Renal cortex interstitium (tissue), 15 donors: ENCODE results near the gene ZC3H12C. TPM values are rescaled to one million over a fixed set of nuclear protein-coding genes. Genes with fewer than 3 reads are reported as not detected.
"Not testable (repeated sequence)": the region's sequence is repeated elsewhere in the genome, so short reads cannot be mapped to it uniquely, and the experiment has no call there.

ENCODE experiments used
- DNase-seq, 11 donors: peaks; one replicate each; pipeline ENCODE4 v3.0.0-alpha.2; 2013; ENCODE audit warnings: low read depth in 9 of 11, low spot score in 4 of 11; ENCODE audit errors: extremely low read depth in 1 of 11
- long read RNA-seq, 16 experiments: transcript quantifications; one replicate each; lab custom pipeline, GENCODE V29; 2026
- polyA plus RNA-seq, 3 donors: library from polyadenylated mRNA; unstranded; fragments of 120-200 nt; gene quantifications; one replicate each; pipeline ENCODE4 v1.2.1, GENCODE V29; 2013; ENCODE audit not compliant: insufficient read length in 3 of 3

The ZC3H12C gene
- 10 to 100 TPM in 1 of 3 donors, 1 to 10 TPM in 2; 7.3 to 10.8 (median 8.1) TPM for polyA plus RNA-seq
- long read RNA-seq, donor 1, result 0 reads
- long read RNA-seq, donor 2, result 0 reads
- long read RNA-seq, donor 3, full-length matches to known transcripts, result 1 of 1 reads
- long read RNA-seq, donor 3, partial matches to known transcripts, result 0 of 1 reads
- long read RNA-seq, donor 3, other reads (novel, unspliced or antisense), result 0 of 1 reads
- long read RNA-seq, donor 4, full-length matches to known transcripts, result 1 of 1 reads
- long read RNA-seq, donor 4, partial matches to known transcripts, result 0 of 1 reads
- long read RNA-seq, donor 4, other reads (novel, unspliced or antisense), result 0 of 1 reads
- long read RNA-seq, donor 5, result 0 reads
- long read RNA-seq, donor 6, result 0 reads
- long read RNA-seq, donor 7, result 0 reads
- long read RNA-seq, donor 8, result 0 reads
- long read RNA-seq, donor 9, result 0 reads
- long read RNA-seq, donor 10, result 0 reads
- long read RNA-seq, donor 11, result 0 reads
- long read RNA-seq, donor 12, result 0 reads
- long read RNA-seq, donor 13, result 0 reads
- long read RNA-seq, donor 14, result 0 reads
- long read RNA-seq, donor 15, result 0 reads
- long read RNA-seq, donor 16, full-length matches to known transcripts, result 1 of 1 reads
- long read RNA-seq, donor 16, partial matches to known transcripts, result 0 of 1 reads
- long read RNA-seq, donor 16, other reads (novel, unspliced or antisense), result 0 of 1 reads

DNA sequence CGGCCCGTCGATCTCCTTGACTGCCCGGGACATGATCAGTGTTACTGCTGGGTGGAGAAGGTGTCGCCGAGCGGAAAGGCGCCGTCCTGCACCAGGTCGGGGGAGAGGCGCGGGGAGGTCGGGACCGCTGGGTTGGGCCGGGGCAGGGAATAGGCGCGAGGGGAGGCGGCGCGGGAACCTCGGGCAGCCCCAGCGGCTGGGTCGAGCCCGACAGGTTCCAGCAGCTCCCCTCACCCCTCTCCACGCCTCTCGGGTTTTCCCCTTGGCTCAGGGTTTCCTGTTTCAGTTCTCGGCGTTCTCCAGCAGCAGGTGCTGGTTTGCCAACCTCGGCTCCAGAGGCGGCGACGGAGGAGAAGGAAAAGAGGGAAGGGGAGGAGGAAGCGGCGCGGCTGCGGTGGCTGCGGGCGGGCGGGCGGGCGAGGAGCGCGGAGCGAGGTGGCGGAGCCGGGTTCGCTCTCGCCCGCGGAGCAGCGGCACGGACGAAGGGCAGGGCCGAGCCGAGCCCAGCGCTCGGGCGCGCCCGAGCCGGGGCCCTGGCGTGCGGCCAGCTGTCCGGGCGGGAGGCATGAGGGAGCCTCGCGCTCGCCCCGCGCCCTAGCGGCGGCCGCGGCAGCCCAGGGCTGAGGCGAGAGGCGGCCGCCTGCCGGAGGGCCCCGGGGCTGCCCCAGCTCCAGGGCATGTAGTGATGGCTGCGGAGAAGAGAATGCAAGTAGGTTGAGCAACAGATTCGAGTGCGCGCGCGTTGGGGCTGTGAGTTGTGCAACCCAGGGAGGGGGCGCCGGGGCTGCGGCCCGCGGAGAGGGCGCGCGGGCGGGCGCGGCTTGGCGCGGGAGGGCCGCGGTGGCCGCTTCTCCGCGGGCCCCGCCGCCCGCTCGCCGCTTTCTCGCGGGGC lies at the start of gene ZC3H12C:
ZC3H12C (plus strand) TSS at position 878 of the 892 bp plus-strand sequence. CDS start 20 bp downstream, outside the sequence.
- peak in 9 of 11 donors; percentile 62 to 82 (median 76) for DNase-seq

DNA sequence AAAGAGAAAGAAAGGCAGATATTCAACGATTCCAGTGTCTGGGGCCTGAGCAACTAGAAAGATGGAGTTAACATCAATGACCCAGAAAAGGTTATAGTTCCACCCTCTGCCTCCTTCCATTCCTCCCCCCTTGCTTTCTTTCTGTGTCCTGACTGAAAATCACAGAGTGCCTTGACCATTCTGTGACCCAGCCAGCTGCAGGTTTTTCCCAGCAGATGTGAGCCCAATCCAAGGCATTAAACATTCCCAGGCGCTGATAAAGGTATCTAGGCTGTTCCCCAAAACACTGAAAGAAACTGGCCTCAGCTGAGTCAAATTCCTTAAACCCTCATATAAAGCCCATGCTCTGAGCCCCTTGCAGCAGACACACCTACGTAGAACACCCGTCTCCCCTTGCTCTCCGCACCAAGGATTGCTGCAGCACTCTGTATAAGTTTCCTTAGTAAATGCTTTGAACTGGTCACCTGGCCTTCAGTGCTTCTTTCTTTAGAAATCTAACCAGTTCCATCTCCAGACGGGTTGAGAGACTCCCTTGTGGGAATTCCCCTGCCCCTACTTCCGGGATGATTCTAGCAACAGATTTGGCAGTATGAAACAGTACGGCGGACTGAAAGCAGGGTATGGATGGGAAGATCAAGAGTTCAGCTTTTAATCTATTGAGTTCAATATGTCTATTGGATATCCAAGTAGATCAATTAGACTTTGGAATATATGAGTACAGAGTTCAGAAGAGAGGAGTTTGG lies 48.8 kb upstream of the ZC3H12C start:
- DNase-seq, result no peak

- no peak for DNase-seq
Observed at GRCh38 chr11:110046775-110047380, 46.3 kb upstream of the ZC3H12C start.

- no peak for DNase-seq
Observed at GRCh38 chr11:110049501-110050200, 43.5 kb upstream of the ZC3H12C start.

DNA sequence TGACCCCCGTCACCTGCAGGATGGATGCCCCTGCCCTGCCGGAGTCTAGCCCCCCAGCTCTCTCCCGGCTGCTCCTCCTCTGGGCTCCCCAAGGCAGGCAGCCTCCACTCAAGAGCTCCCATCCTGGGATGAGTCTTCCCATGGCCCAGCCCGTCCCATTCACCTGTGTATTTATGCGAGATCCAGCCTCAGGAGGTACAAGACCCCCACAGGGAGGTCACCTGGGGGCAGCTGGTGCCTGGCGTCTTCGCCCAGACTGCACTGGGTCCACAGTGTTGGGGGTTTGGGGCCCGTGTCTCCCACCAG lies 43.0 kb upstream of the ZC3H12C start:
- no peak for DNase-seq

- DNase-seq, result no peak
Observed at GRCh38 chr11:110053848-110054414, 39.3 kb upstream of the ZC3H12C start.

- no peak for DNase-seq
Observed at GRCh38 chr11:110056956-110057355, 36.2 kb upstream of the ZC3H12C start.

- DNase-seq, result no peak
Observed at GRCh38 chr11:110059706-110060463, 33.3 kb upstream of the ZC3H12C start.

- no peak for DNase-seq
Observed at GRCh38 chr11:110061296-110061695, 31.9 kb upstream of the ZC3H12C start.

GRCh38 chr11:110062247-110062646 lies 30.9 kb upstream of the ZC3H12C start:
- no peak for DNase-seq

- DNase-seq, result no peak
Observed at GRCh38 chr11:110065189-110065588, 28.0 kb upstream of the ZC3H12C start.

DNA sequence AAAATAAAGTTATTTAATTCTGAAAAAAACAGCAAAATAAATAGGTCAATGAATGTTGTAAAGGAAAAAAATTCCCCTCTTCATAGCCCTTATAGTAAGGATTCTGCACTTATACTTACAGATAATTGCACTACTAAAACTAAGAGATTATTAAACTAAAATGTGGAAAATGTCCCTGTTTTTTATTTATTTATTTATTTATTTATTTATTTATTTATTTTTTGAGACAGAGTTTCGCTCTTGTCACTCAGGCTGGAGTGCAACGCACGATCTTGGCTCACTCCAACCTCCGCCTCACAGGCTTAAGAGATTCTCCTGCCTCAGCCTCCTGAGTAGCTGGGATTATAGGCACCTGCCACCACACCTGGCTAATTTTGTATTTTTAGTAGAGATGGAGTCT lies 25.2 kb upstream of the ZC3H12C start:
- not testable (repeated sequence) for DNase-seq

- DNase-seq, result peak in 3 of 11 donors; percentile 23 to 50 (median 41)
Observed at GRCh38 chr11:110069158-110069737, 23.9 kb upstream of the ZC3H12C start.

DNA sequence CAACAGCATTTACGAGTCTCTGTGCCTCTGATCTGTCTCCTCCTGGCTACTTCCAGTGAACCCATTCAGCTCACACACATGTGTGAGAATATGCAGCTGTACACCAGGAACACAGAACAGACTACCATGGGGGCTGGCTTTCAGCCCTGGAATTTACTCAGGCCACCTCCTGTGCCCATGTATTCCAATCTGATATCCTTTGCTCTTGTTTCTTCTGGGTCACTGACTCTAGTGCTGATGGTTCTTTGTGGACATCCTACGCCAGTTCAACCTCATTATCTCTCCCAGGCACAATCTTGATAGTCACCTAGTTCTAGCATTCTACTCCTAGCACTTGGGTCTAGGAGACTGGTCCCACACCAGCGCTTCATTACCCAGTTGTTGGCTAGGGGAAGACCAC lies 23.0 kb upstream of the ZC3H12C start:
- DNase-seq, result no peak

DNA sequence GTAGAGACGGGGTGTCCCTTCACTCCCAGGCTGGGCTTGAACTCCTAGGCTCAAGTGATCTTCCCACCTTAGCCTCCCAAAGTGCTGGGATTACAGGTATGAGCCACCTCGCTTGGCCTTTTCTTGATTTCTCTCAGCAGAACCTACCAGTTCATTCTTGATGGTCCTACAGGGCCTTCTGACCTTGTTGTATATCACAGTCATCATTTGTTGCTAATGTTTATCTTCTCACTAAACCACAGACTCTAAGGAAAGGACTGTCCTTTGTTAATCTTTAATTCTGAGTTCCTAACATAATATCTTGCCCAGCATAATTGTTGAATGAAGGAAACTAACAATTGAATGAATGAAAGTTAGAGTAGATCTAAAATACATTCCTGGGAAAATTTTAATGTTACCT lies 22.0 kb upstream of the ZC3H12C start:
- no peak for DNase-seq

GRCh38 chr11:110072930-110073329 lies 20.3 kb upstream of the ZC3H12C start:
- DNase-seq, result no peak

- DNase-seq, result no peak
Observed at GRCh38 chr11:110074499-110074898, 18.7 kb upstream of the ZC3H12C start.
